Fibroblast of villous mesenchyme (primary cell): ENCODE results near the gene CIB4. TPM values are rescaled to one million over a fixed set of nuclear protein-coding genes. Genes with fewer than 3 reads are reported as not detected.

Experiments used
- DNase-seq: peaks from one replicate; pipeline ENCODE4 v3.0.0-alpha.2; 2010; ENCODE audit warnings: low read depth
- H3K4me3 ChIP-seq: 2 replicates; pipeline ENCODE4 v1.5.1; 2011; ENCODE audit warnings: low read depth, mild to moderate bottlenecking, low read length
- total RNA-seq: library from RNA; depleted of rRNA; stranded (reverse); fragments of >200 nt; gene quantifications from 2 replicates; pipeline ENCODE4 v1.2.3, GENCODE V29; 2012
- TF ChIP-seq, protein P1 (sequence below): IDR thresholded peaks from 2 replicates; pipeline ENCODE4 v1.5.1; 2012; ENCODE audit warnings: low read depth, mild to moderate bottlenecking, low read length; ENCODE audit not compliant: insufficient read depth

CIB4 gene
- total RNA-seq, 1 donor, result not detected

DNA sequence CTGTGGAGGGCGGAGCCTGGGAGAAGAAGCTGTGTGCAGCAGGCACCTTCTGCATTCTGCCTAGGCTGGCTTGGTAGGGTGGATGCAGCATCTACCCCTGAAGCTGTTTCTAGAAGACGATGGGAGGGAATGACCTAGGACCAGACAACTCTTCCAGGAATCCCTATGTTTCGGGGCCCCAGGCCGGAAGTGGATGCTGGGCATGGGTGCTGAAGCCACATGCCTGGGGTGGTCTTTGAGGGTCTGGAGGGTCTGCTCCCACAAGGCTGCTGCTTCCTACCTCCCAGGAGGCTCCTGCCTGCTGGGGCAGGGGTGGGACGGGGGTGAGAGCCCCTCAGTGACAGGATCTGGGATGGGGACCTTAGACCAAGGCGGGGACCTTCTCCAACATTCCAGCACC is 61.0 kb downstream of the CIB4 start:
- H3K4me3 ChIP-seq, result no peak overlapping the region
- no peak for DNase-seq
- TF ChIP-seq, protein P1, sequence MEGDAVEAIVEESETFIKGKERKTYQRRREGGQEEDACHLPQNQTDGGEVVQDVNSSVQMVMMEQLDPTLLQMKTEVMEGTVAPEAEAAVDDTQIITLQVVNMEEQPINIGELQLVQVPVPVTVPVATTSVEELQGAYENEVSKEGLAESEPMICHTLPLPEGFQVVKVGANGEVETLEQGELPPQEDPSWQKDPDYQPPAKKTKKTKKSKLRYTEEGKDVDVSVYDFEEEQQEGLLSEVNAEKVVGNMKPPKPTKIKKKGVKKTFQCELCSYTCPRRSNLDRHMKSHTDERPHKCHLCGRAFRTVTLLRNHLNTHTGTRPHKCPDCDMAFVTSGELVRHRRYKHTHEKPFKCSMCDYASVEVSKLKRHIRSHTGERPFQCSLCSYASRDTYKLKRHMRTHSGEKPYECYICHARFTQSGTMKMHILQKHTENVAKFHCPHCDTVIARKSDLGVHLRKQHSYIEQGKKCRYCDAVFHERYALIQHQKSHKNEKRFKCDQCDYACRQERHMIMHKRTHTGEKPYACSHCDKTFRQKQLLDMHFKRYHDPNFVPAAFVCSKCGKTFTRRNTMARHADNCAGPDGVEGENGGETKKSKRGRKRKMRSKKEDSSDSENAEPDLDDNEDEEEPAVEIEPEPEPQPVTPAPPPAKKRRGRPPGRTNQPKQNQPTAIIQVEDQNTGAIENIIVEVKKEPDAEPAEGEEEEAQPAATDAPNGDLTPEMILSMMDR, result no peak

DNA sequence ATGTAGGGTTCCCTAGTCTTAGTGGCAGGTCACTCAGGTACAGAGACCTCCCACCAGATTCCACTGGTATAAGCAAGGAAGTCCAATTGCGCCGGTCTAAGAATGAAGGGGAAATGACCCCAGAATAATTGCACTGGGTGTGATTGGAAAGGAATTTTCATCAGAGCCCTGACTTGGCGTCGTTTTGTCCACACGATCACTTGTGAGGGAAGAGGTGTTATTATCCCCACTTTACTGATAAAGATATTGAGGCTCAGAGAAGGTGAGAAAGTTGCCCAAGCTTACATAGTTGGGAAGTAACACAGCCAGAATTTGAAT is 61.5 kb downstream of the CIB4 start:
- TF ChIP-seq, protein P1, result no peak
- no peak for DNase-seq
- no peak overlapping the region for H3K4me3 ChIP-seq

DNA sequence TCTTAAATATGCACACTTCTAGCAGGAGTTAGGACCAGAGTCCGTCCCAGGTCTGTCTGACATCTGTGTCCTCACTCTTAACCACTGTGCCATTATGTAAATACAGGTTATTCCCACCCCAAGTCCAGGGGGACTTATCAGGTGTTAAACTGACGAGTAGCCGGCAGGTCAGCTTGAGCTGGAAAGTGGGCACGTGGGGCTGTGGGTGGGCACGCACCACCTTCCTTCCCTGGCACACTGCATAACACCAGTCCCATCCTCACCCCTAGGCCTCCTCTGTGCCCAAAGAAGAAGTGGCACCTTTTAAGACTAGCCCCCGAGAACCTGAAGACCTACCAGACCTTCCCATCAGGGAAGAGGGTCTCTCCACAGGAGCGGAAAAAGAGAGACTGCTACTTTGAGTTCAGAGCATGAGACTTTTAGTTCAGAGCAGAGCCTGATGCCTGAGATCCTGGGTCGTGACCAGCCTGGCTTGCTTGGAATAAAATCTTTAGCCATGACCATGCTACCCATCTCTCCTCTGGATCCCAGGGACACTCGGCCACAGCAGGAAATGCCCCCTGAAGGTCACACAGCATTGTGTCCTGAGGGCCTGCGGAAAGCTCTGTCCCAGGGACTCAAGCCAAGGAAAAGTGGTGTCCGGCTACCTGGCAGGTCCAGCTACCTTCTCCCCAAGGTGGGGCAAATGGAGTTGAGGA is 62.0 kb downstream of the CIB4 start:
- no peak for DNase-seq
- TF ChIP-seq, protein P1, result no peak
- no peak overlapping the region for H3K4me3 ChIP-seq

DNA sequence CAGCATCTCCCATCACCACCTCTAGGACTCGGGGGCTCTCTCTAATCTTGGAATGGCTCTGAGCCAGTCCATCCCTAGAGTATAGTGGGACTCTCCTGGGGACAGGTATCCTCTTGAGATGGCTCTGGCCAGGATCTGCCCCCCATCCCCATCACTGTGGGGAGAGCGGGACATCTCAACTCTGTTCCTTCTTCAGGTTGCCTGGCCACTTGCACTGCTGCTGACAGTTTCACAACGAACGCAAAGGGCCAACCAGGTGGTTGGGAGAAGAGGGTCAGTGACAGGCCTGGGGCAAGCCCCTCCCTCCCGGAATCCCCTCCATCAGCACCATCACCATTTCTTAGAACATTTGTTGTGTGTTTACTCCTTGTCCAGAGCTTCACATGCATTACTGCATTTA is 62.6 kb downstream of the CIB4 start:
- TF ChIP-seq, protein P1, result no peak
- DNase-seq, result no peak
- H3K4me3 ChIP-seq, result no peak overlapping the region

DNA sequence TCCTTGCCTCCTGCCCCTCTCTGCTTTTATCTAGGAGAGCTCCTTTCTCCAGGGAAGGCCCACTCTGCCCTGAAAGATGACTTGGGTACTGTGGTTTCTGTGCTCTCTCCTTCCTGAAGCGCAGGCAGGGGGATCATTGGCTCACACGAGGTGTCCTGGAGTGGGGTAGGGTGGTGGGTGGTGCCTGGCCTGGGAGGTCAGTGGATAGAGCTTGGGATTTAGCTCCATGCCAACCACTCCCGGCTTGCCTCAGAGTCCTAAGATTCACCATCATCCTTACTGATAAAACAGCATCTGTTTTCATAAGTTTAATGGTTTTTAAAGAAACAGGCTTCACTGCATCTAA is 63.1 kb downstream of the CIB4 start:
- TF ChIP-seq, protein P1, result no peak
- no peak for DNase-seq
- no peak overlapping the region for H3K4me3 ChIP-seq

DNA sequence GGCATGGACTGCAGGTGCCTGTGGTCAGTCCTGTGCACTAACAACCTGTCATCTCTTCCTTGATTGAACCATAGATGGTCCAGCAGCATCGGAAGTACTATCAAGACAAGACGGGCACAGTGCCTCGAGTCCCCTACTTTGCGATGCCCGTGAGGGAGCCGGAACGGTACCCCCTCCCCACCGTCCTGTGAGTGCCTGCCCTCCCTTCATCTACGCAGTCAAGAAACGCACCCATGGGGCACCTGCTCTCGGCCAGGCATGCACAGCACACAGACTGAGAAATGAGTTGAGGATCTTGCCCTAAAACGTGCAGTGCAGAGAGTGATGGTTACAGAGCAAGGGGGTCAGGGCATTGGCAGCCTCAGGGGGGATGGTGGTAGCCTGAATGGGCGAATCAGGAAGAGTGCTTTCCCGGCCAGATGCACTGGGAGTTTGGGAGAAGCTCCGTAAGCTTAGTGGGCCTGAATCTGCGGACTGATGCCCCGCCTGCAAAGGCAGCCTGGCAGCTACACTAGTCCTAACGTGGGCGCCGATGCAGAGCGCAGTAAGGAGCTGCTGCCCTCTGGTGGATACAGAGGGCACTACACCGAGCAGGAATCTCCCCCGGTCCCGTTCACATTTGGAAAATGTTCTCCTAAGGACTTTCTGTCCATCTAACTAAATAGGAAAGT is 63.6 kb downstream of the CIB4 start:
- TF ChIP-seq, protein P1, result peak; percentile 97
- DNase-seq, result peak; percentile 48

More for the DNA sequence above, 63.6 kb downstream of the CIB4 start:
- H3K4me3 ChIP-seq, result no peak overlapping the region
